GM12878 (cell line): Measurements from ENCODE around the gene ADAP1. TPM values are rescaled to one million over a fixed set of nuclear protein-coding genes. Genes with fewer than 3 reads are reported as not detected.

Source experiments
- ATAC-seq: fragments of 200-7000 bp; cut with Tn5 transposase; 3 replicates; pipeline ENCODE4 v1.9.1; 2020; ENCODE audit warnings: mild to moderate bottlenecking, moderate library complexity
- BruUV-seq: library from RNA; stranded (reverse); fragments of 400-500 nt; replicated peaks from 2 replicates; lab custom pipeline; 2021; lab: Mats Ljungman, UMichigan
- CTCF ChIA-PET: fragments of 300-600 bp; sonication (Branson Sonifier 250); formaldehyde crosslinking; extraction: SDS; loops from one replicate; lab custom pipeline; 2021; ENCODE audit warnings: inconsistent platforms; lab: Yijun Ruan, JAX
- POLR2A ChIA-PET: fragments of 350-600 bp; formaldehyde crosslinking; extraction: SDS; loops from one replicate; lab custom pipeline; 2021; ENCODE audit warnings: inconsistent platforms; lab: Charles Lee
- RAD21 ChIA-PET: fragments of 300-600 bp; sonication (Branson Sonifier 250); formaldehyde crosslinking; loops from one replicate; lab custom pipeline; 2023; ENCODE audit warnings: antibody characterized with exemption; ENCODE audit not compliant: unreplicated experiment; lab: Charles Lee
- SMC1A ChIA-PET: fragments of 300-600 bp; sonication (Branson Sonifier 250); formaldehyde crosslinking; loops from one replicate; lab custom pipeline; 2023; ENCODE audit not compliant: unreplicated experiment, uncharacterized antibody; lab: Charles Lee
- DNase-seq: peaks from one replicate; pipeline ENCODE4 v3.0.0-alpha.2; 2011; ENCODE audit warnings: low read depth, low spot score
- FAIRE-seq: peaks from 3 replicates; lab custom pipeline; 2011; peaks lifted over from hg19 to GRCh38; lab: Jason Lieb, UNC
- H2AFZ ChIP-seq: 2 replicates; pipeline ENCODE4 v1.6.0; 2011; ENCODE audit warnings: low read depth, low read length, control low read depth; ENCODE audit not compliant: control insufficient read depth
- H3K27ac ChIP-seq: 2 replicates; pipeline ENCODE4 v1.5.1; 2011; ENCODE audit warnings: control low read depth; ENCODE audit not compliant: control insufficient read depth, insufficient read depth
- H3K27me3 ChIP-seq, 2 experiments: replicated peaks in 1 of 2; 2 replicates each; pipeline versions ENCODE4 v1.6.0 to v1.6.1; 2011; ENCODE audit warnings: low read length in 1 of 2; ENCODE audit not compliant: control insufficient read depth in 2 of 2, insufficient read depth in 2 of 2
- H3K36me3 ChIP-seq, 2 experiments: 2 replicates each; pipeline ENCODE4 v1.5.1; 2011; ENCODE audit warnings: low read length in 1 of 2; ENCODE audit not compliant: control insufficient read depth in 2 of 2, insufficient read depth in 2 of 2
- H3K4me1 ChIP-seq: 2 replicates; pipeline ENCODE4 v1.6.1; 2011; ENCODE audit warnings: mild to moderate bottlenecking, low read length, moderate library complexity, mixed read lengths; ENCODE audit not compliant: control insufficient read depth, insufficient read depth
- H3K4me2 ChIP-seq: 2 replicates; pipeline ENCODE4 v1.6.0; 2011; ENCODE audit warnings: control low read depth; ENCODE audit not compliant: control insufficient read depth, insufficient read depth
- H3K4me3 ChIP-seq: fragments of 200-600 bp; sonication (generic); 2 replicates; pipeline ENCODE4 v1.5.1; 2016
- H3K79me2 ChIP-seq: 2 replicates; pipeline ENCODE4 v1.6.0; 2011; ENCODE audit warnings: low read length; ENCODE audit not compliant: control insufficient read depth, insufficient read depth
- H3K9ac ChIP-seq: 2 replicates; pipeline ENCODE4 v1.8.0; 2011; ENCODE audit warnings: low read length, control low read depth, mixed read lengths; ENCODE audit not compliant: control insufficient read depth, insufficient read depth
- H3K9me3 ChIP-seq: replicated peaks from 3 replicates; pipeline ENCODE4 v1.5.1; 2011; ENCODE audit warnings: mild to moderate bottlenecking, low read length; ENCODE audit not compliant: control insufficient read depth, insufficient read depth
- H4K20me1 ChIP-seq: 2 replicates; pipeline ENCODE4 v1.6.0; 2011; ENCODE audit not compliant: control insufficient read depth, insufficient read depth
- CHD2 ChIP-seq: IDR thresholded peaks from 2 replicates; pipeline ENCODE4 v1.6.1; 2011; ENCODE audit warnings: low read depth, low read length, improper control_type of control experiment, borderline replicate concordance
- E4F1 ChIP-seq: fragments of 450-650 bp; IDR thresholded peaks from 2 replicates; pipeline ENCODE4 v1.6.1; 2018; ENCODE audit warnings: borderline replicate concordance, mild to moderate bottlenecking; ENCODE audit not compliant: partially characterized antibody
- EED ChIP-seq: sonication (generic); IDR thresholded peaks from 2 replicates; pipeline ENCODE4 v1.6.1; 2016; ENCODE audit warnings: antibody characterized with exemption, low read depth
- MEF2B ChIP-seq: fragments of 450-650 bp; IDR thresholded peaks from 2 replicates; pipeline ENCODE4 v1.6.1; 2018; ENCODE audit warnings: mild to moderate bottlenecking, moderate library complexity; ENCODE audit not compliant: partially characterized antibody, poor library complexity, severe bottlenecking
- PAX8 ChIP-seq: fragments of 450-650 bp; IDR thresholded peaks from 2 replicates; pipeline ENCODE4 v1.6.1; 2017; ENCODE audit warnings: mild to moderate bottlenecking, moderate library complexity
- RELB ChIP-seq: fragments of 450-650 bp; IDR thresholded peaks from 2 replicates; pipeline ENCODE4 v1.6.1; 2017; ENCODE audit warnings: low read depth, mild to moderate bottlenecking, moderate library complexity
- SMAD5 ChIP-seq: IDR thresholded peaks from 2 replicates; pipeline ENCODE4 v1.6.1; 2016; ENCODE audit warnings: antibody characterized with exemption, low read depth
- TBL1XR1 ChIP-seq: IDR thresholded peaks from 2 replicates; pipeline ENCODE4 v1.6.1; 2012; ENCODE audit warnings: low read depth, low read length, improper control_type of control experiment
- TCF12 ChIP-seq: IDR thresholded peaks from 2 replicates; pipeline ENCODE4 v1.6.1; 2011; ENCODE audit warnings: low read depth, mild to moderate bottlenecking, low read length
- USF1 ChIP-seq: IDR thresholded peaks from 2 replicates; pipeline ENCODE4 v1.6.1; 2011; ENCODE audit warnings: borderline replicate concordance, low read depth, mild to moderate bottlenecking, moderate library complexity, mixed read lengths, low read length; ENCODE audit not compliant: insufficient read depth; ENCODE audit errors: extremely low read length
- ZZZ3 ChIP-seq: IDR thresholded peaks from 2 replicates; pipeline ENCODE4 v1.6.1; 2011; ENCODE audit warnings: low read depth; ENCODE audit not compliant: control insufficient read depth, insufficient read length
- WGBS: methylation state at CpG from one replicate; pipeline ENCODE4 v1.1.6; 2016; ENCODE audit warnings: low lambda C conversion rate; ENCODE audit not compliant: insufficient replicate concordance, insufficient coverage; ENCODE audit errors: missing lambda C conversion rate; 5-methylcytosine and 5-hydroxymethylcytosine counted together
- in situ Hi-C: fragments of 300-500 bp; cut with MboI; formaldehyde crosslinking; loops from 9 replicates; pipeline ENCODE4 v1.14.3; 2018; ENCODE audit warnings: mixed read lengths
- intact Hi-C: fragments of 100-400 bp; cut with micrococcal nuclease; formaldehyde crosslinking; loops from one replicate; pipeline ENCODE4 v1.14.2; 2022; ENCODE audit not compliant: unreplicated experiment
- polyA plus RNA-seq, 11 experiments: library from polyadenylated mRNA; depleted of rRNA in 4 of 11; unstranded in 6 of 11; stranded (reverse) in 5 of 11; fragments of >200 nt; fragmentation: Nextera tagmentation in 4 of 11; fragmentation: Illumina TruSeq in 1 of 11; extraction: Ambion mirVana in 4 of 11; extraction: Trizol in 1 of 11; gene quantifications; 1 replicate in 1 of 11; 2 replicates in 10 of 11; pipeline versions ENCODE4 v1.2.1 to v1.2.3, GENCODE V29; 2011 to 2016; ENCODE audit warnings: inconsistent platforms in 2 of 11, missing spikeins in 2 of 11, low read depth in 1 of 11
- total RNA-seq, 4 experiments: library from RNA; depleted of rRNA in 3 of 4; stranded (reverse); fragments of >200 nt in 3 of 4; fragmentation: Illumina TruSeq in 1 of 4; extraction: Trizol in 1 of 4; gene quantifications; 2 replicates each; pipeline versions ENCODE4 v1.2.1 to v1.2.3, GENCODE V29; 2013 to 2021
- TF ChIP-seq, protein P1 (sequence below): IDR thresholded peaks from 2 replicates; pipeline ENCODE4 v1.6.1; 2011; ENCODE audit warnings: borderline replicate concordance, low read depth, mild to moderate bottlenecking, moderate library complexity, low read length; ENCODE audit not compliant: insufficient read depth, poor library complexity, severe bottlenecking
- TF ChIP-seq, protein P2 (sequence below): fragments of 450-650 bp; IDR thresholded peaks from 2 replicates; pipeline ENCODE4 v1.6.1; 2017; ENCODE audit warnings: antibody characterized with exemption, mild to moderate bottlenecking, moderate library complexity

ADAP1 gene
- total and polyA plus RNA-seq, 10 of the 15 experiments (the other 5 are each of a cell fraction or from before 2014, with no cell fraction given), result 0.22 to 44.2 (median 22.0) TPM; not detected in 1

- Histone ChIP-seq H2AFZ (no peak overlapping the region), H3K27ac (no peak overlapping the region), H3K79me2 (peaks cover 20% of the 10 kb centered on the region), H3K9ac (no peak overlapping the region), H4K20me1 (no peaks in the 10 kb centered on the region), H3K27me3 (no peaks in the 10 kb centered on the region), H3K4me1 (peaks cover 15% of the 10 kb centered on the region), H3K36me3 (no peaks in the 10 kb centered on the region; a peak in 1 of 4 replicates), H3K4me2 (no peak overlapping the region), H3K9me3 (peaks cover 5% of the 10 kb centered on the region; the same call in 2 of the 3 replicates), H3K4me3 (no peak overlapping the region)
- 79% methylated on average over 24 of the region's 29 CpGs for whole genome bisulfite sequencing
- no TSS peak for BruUV-seq
- intact Hi-C loops, result no loop called here
- ChIA-PET CTCF (no interaction called here), SMC1A (interaction anchor here (0.6 kb wide), 1 partner anchor 33 kb away, joined by 3 read pairs; no protein-coding TSS in a partner anchor), POLR2A (interaction anchor here (0.6 kb wide), 1 partner anchor 7 kb away, joined by 3 read pairs; no protein-coding TSS in a partner anchor), RAD21 (no interaction called here)
- FAIRE-seq, result no peak
- no peak for DNase-seq
- in situ Hi-C loops, result no loop called here
- ATAC-seq, result no peak
- no peak for TF ChIP-seq CHD2
- no peak for TF ChIP-seq E4F1
- no peak for TF ChIP-seq USF1
- TF ChIP-seq ZZZ3, result no peak
- no peak for TF ChIP-seq SMAD5
- no peak for TF ChIP-seq MEF2B
- TF ChIP-seq RELB, result no peak
- TF ChIP-seq TCF12, result no peak
- TF ChIP-seq, protein P1, sequence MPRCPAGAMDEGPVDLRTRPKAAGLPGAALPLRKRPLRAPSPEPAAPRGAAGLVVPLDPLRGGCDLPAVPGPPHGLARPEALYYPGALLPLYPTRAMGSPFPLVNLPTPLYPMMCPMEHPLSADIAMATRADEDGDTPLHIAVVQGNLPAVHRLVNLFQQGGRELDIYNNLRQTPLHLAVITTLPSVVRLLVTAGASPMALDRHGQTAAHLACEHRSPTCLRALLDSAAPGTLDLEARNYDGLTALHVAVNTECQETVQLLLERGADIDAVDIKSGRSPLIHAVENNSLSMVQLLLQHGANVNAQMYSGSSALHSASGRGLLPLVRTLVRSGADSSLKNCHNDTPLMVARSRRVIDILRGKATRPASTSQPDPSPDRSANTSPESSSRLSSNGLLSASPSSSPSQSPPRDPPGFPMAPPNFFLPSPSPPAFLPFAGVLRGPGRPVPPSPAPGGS, result no peak
- TF ChIP-seq, protein P2, sequence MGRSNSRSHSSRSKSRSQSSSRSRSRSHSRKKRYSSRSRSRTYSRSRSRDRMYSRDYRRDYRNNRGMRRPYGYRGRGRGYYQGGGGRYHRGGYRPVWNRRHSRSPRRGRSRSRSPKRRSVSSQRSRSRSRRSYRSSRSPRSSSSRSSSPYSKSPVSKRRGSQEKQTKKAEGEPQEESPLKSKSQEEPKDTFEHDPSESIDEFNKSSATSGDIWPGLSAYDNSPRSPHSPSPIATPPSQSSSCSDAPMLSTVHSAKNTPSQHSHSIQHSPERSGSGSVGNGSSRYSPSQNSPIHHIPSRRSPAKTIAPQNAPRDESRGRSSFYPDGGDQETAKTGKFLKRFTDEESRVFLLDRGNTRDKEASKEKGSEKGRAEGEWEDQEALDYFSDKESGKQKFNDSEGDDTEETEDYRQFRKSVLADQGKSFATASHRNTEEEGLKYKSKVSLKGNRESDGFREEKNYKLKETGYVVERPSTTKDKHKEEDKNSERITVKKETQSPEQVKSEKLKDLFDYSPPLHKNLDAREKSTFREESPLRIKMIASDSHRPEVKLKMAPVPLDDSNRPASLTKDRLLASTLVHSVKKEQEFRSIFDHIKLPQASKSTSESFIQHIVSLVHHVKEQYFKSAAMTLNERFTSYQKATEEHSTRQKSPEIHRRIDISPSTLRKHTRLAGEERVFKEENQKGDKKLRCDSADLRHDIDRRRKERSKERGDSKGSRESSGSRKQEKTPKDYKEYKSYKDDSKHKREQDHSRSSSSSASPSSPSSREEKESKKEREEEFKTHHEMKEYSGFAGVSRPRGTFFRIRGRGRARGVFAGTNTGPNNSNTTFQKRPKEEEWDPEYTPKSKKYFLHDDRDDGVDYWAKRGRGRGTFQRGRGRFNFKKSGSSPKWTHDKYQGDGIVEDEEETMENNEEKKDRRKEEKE, result no peak
- TF ChIP-seq TBL1XR1, result no peak
- no peak for TF ChIP-seq PAX8
- TF ChIP-seq EED, result no peak
Measured at GRCh38 chr7:946256-946996, 8.1 kb downstream of the ADAP1 start.
